Measurements from ENCODE around the gene DNM2.

DNA sequence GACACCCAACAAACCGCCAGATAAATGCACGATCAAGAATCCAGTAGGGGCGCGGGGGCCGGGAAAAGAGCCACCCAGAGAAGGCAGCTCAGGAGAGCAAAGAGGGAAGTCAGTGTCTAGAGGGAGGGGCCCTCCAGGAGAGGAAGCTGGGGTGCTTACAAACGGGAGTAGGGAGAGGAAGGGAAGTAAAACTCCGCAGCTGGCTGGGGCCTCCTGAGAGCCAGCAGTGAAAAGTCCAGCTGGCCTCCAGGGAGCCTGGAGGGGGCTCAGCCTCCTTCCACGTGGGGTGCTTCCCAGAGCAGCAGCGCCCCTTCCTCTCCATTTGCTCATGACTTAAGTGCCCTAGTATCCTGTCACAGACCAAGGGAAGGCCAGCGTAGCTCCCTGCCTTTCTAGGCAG lies 66.4 kb downstream of the DNM2 start:
- no peak for TF ChIP-seq POLR2A (IDR thresholded peaks at IDR 0.05)
- TF ChIP-seq, protein P1, sequence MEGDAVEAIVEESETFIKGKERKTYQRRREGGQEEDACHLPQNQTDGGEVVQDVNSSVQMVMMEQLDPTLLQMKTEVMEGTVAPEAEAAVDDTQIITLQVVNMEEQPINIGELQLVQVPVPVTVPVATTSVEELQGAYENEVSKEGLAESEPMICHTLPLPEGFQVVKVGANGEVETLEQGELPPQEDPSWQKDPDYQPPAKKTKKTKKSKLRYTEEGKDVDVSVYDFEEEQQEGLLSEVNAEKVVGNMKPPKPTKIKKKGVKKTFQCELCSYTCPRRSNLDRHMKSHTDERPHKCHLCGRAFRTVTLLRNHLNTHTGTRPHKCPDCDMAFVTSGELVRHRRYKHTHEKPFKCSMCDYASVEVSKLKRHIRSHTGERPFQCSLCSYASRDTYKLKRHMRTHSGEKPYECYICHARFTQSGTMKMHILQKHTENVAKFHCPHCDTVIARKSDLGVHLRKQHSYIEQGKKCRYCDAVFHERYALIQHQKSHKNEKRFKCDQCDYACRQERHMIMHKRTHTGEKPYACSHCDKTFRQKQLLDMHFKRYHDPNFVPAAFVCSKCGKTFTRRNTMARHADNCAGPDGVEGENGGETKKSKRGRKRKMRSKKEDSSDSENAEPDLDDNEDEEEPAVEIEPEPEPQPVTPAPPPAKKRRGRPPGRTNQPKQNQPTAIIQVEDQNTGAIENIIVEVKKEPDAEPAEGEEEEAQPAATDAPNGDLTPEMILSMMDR (IDR thresholded peaks at IDR 0.05) = no peak

Measured in testis (tissue), 2 donors.